H1 (cell line): ENCODE measurements around the gene IL21. TPM values are rescaled to one million over a fixed set of nuclear protein-coding genes. Genes with fewer than 3 reads are reported as not detected.

Experiments
- CTCF ChIA-PET: fragments of 300-600 bp; sonication (Branson Sonifier 250); formaldehyde crosslinking; loops from one replicate; lab custom pipeline; 2021; ENCODE audit not compliant: partially characterized antibody; lab: Charles Lee
- POLR2A ChIA-PET: fragments of 300-600 bp; sonication (Branson Sonifier 250); formaldehyde crosslinking; loops from one replicate; lab custom pipeline; 2021; ENCODE audit warnings: inconsistent platforms; ENCODE audit not compliant: partially characterized antibody; lab: Charles Lee
- DNase-seq, 2 experiments: peaks; one replicate each; pipeline versions ENCODE4 v3.0.0 to v3.0.0-alpha.2; 2010 to 2022; ENCODE audit warnings: low spot score in 2 of 2, low read depth in 1 of 2, mixed read lengths in 1 of 2
- FAIRE-seq: peaks from 2 replicates; lab custom pipeline; 2011; peaks lifted over from hg19 to GRCh38; lab: Jason Lieb, UNC
- H2AFZ ChIP-seq: 2 replicates; pipeline ENCODE4 v1.8.1; 2012; ENCODE audit warnings: low read length, inconsistent platforms
- H2AK5ac ChIP-seq: 2 replicates; pipeline ENCODE4 v1.6.1; 2013; ENCODE audit warnings: low read depth, low read length
- H2BK120ac ChIP-seq: replicated peaks from 2 replicates; pipeline ENCODE3; 2013; ENCODE audit warnings: low read depth, low read length, inconsistent platforms
- H2BK12ac ChIP-seq: 2 replicates; pipeline ENCODE4 v1.6.1; 2013; ENCODE audit warnings: low read depth, low read length
- H2BK15ac ChIP-seq: 2 replicates; pipeline ENCODE4 v1.6.1; 2013; ENCODE audit warnings: low read length
- H2BK20ac ChIP-seq: 2 replicates; pipeline ENCODE4 v1.6.1; 2013; ENCODE audit warnings: low read length
- H2BK5ac ChIP-seq: 2 replicates; pipeline ENCODE4 v1.6.1; 2013; ENCODE audit warnings: low read depth, low read length
- H3K14ac ChIP-seq: 2 replicates; pipeline ENCODE4 v1.6.1; 2013; ENCODE audit warnings: inconsistent platforms; ENCODE audit not compliant: insufficient read length
- H3K18ac ChIP-seq: 2 replicates; pipeline ENCODE4 v1.6.1; 2013; ENCODE audit warnings: low read length; ENCODE audit errors: extremely low read depth
- H3K23ac ChIP-seq: 2 replicates; pipeline ENCODE4 v1.6.1; 2013; ENCODE audit warnings: inconsistent platforms; ENCODE audit not compliant: insufficient read length
- H3K23me2 ChIP-seq: 2 replicates; pipeline ENCODE4 v1.6.1; 2013; ENCODE audit warnings: low read depth, low read length
- H3K27ac ChIP-seq: 2 replicates; pipeline ENCODE4 v1.6.1; 2011; ENCODE audit warnings: low read depth, low read length, inconsistent platforms
- H3K27me3 ChIP-seq, 4 experiments: replicated peaks in 1 of 4; 1 replicate in 1 of 4; 2 replicates in 3 of 4; pipeline versions ENCODE4 v1.6.1 to v1.8.1; 2011 to 2013; ENCODE audit warnings: low read length in 3 of 4, mild to moderate bottlenecking in 3 of 4, inconsistent platforms in 2 of 4, mixed read lengths in 2 of 4, moderate library complexity in 1 of 4; ENCODE audit not compliant: control insufficient read depth in 3 of 4, insufficient read depth in 3 of 4; ENCODE audit errors: extremely low read depth in 1 of 4
- H3K36me3 ChIP-seq, 4 experiments: 2 replicates each; pipeline versions ENCODE4 v1.6.1 to v1.8.1; 2011 to 2013; ENCODE audit warnings: mild to moderate bottlenecking in 4 of 4, low read length in 3 of 4, moderate library complexity in 2 of 4, control low read depth in 1 of 4, inconsistent platforms in 1 of 4; ENCODE audit not compliant: insufficient read depth in 4 of 4, control insufficient read depth in 2 of 4
- H3K4ac ChIP-seq: replicated peaks from 2 replicates; pipeline ENCODE3; 2013; ENCODE audit warnings: low read length, low read depth, mixed read lengths, inconsistent platforms; ENCODE audit not compliant: insufficient read length
- H3K4me1 ChIP-seq, 4 experiments: replicated peaks in 1 of 4; 1 replicate in 1 of 4; 2 replicates in 3 of 4; pipeline versions ENCODE4 v1.6.1 to v1.8.1; 2011 to 2013; ENCODE audit warnings: low read length in 3 of 4, inconsistent platforms in 2 of 4, mixed read lengths in 1 of 4; ENCODE audit not compliant: insufficient read depth in 4 of 4, control insufficient read depth in 3 of 4
- H3K4me2 ChIP-seq, 2 experiments: 2 replicates each; pipeline versions ENCODE4 v1.6.1 to v1.8.1; 2011 to 2013; ENCODE audit warnings: low read depth in 2 of 2, low read length in 2 of 2, control low read depth in 1 of 2, inconsistent platforms in 1 of 2, mild to moderate bottlenecking in 1 of 2; ENCODE audit not compliant: insufficient read depth in 1 of 2
- H3K4me3 ChIP-seq, 4 experiments: fragments of 200-600, 300-600 bp in 1 of 4; sonication (generic), shearing (Covaris generic), sonication (Bioruptor Twin) in 1 of 4; 2 replicates each; pipeline versions ENCODE4 v1.5.1 to v1.8.1; 2011 to 2016; ENCODE audit warnings: low read length in 4 of 4, low read depth in 3 of 4, control low read depth in 2 of 4, inconsistent platforms in 2 of 4, mild to moderate bottlenecking in 2 of 4, mixed read lengths in 1 of 4, moderate library complexity in 1 of 4; ENCODE audit not compliant: insufficient read depth in 2 of 4; ENCODE audit errors: extremely low read depth in 1 of 4
- H3K56ac ChIP-seq: replicated peaks from 2 replicates; pipeline ENCODE3; 2013; ENCODE audit warnings: low read depth, mild to moderate bottlenecking, mixed read lengths, low read length, inconsistent platforms; ENCODE audit not compliant: insufficient read length
- H3K79me1 ChIP-seq: 2 replicates; pipeline ENCODE4 v1.6.1; 2013; ENCODE audit warnings: low read depth, low read length, control low read depth
- H3K79me2 ChIP-seq, 2 experiments: 2 replicates each; pipeline versions ENCODE4 v1.6.1 to v1.8.1; 2012 to 2013; ENCODE audit warnings: low read length in 2 of 2, mild to moderate bottlenecking in 2 of 2, inconsistent platforms in 1 of 2; ENCODE audit not compliant: insufficient read depth in 2 of 2, control insufficient read depth in 1 of 2
- H3K9ac ChIP-seq, 4 experiments: replicated peaks in 1 of 4; 1 replicate in 1 of 4; 2 replicates in 3 of 4; pipeline versions ENCODE4 v1.6.1 to v1.8.1; 2011 to 2013; ENCODE audit warnings: low read depth in 3 of 4, low read length in 3 of 4, control low read depth in 2 of 4, mild to moderate bottlenecking in 2 of 4, moderate library complexity in 2 of 4, inconsistent platforms in 1 of 4; ENCODE audit errors: extremely low read depth in 1 of 4
- H3K9me3 ChIP-seq, 2 experiments: 2 replicates each; pipeline versions ENCODE4 v1.6.1 to v1.8.1; 2012 to 2013; ENCODE audit warnings: mild to moderate bottlenecking in 2 of 2, moderate library complexity in 2 of 2, control low read depth in 1 of 2, inconsistent platforms in 1 of 2, low read depth in 1 of 2, low read length in 1 of 2, mixed read lengths in 1 of 2; ENCODE audit not compliant: insufficient read depth in 2 of 2
- H4K20me1 ChIP-seq, 2 experiments: replicated peaks in 1 of 2; 2 replicates each; pipeline versions ENCODE3 to v1.8.1; 2011 to 2013; ENCODE audit warnings: inconsistent platforms in 2 of 2, low read length in 2 of 2, mild to moderate bottlenecking in 1 of 2; ENCODE audit not compliant: insufficient read depth in 2 of 2, control insufficient read depth in 1 of 2
- H4K5ac ChIP-seq: 2 replicates; pipeline ENCODE4 v1.6.1; 2013; ENCODE audit warnings: low read length, low read depth, mixed read lengths, inconsistent platforms; ENCODE audit not compliant: insufficient read length
- H4K8ac ChIP-seq: 2 replicates; pipeline ENCODE4 v1.8.0; 2013; ENCODE audit warnings: mild to moderate bottlenecking, moderate library complexity, low read length, inconsistent platforms; ENCODE audit not compliant: insufficient read depth; ENCODE audit errors: extremely low read depth
- H4K91ac ChIP-seq: replicated peaks from 2 replicates; pipeline ENCODE3; 2013; ENCODE audit warnings: low read length, mixed read lengths, inconsistent platforms; ENCODE audit not compliant: insufficient read length
- ASH2L ChIP-seq: fragments of 200-600, 300-600 bp; sonication (generic); IDR thresholded peaks from one replicate; pipeline ENCODE4 v1.7.1; 2017; ENCODE audit warnings: low read length
- BACH1 ChIP-seq: IDR thresholded peaks from 2 replicates; pipeline ENCODE4 v1.6.1; 2012; ENCODE audit warnings: low read length, improper control_type of control experiment
- E2F6 ChIP-seq: IDR thresholded peaks from 2 replicates; pipeline ENCODE4 v1.6.1; 2012; ENCODE audit warnings: inconsistent platforms
- HDAC2 ChIP-seq, 2 experiments: fragments of 300-600 bp in 1 of 2; sonication (generic) in 1 of 2; IDR thresholded peaks; 2 replicates each; pipeline ENCODE4 v1.6.1; 2011 to 2012; ENCODE audit warnings: low read depth in 2 of 2, low read length in 2 of 2, mild to moderate bottlenecking in 2 of 2, moderate library complexity in 2 of 2, borderline replicate concordance in 1 of 2, inconsistent platforms in 1 of 2
- JUN ChIP-seq: IDR thresholded peaks from 2 replicates; pipeline ENCODE4 v1.6.1; 2011; ENCODE audit warnings: low read depth, mild to moderate bottlenecking, improper control_type of control experiment, low read length
- SIN3A ChIP-seq, 2 experiments: IDR thresholded peaks in 1 of 2; conservative IDR thresholded peaks in 1 of 2; 2 replicates each; pipeline ENCODE4 v1.6.1; 2011 to 2012; ENCODE audit warnings: low read length in 2 of 2, improper control_type of control experiment in 1 of 2, low read depth in 1 of 2, mild to moderate bottlenecking in 1 of 2
- SP2 ChIP-seq: IDR thresholded peaks from 2 replicates; pipeline ENCODE4 v1.6.1; 2012; ENCODE audit warnings: mild to moderate bottlenecking, low read length, inconsistent platforms
- WGBS, 2 experiments: shearing (Covaris generic) in 1 of 2; methylation state at CpG; one replicate each; pipeline versions ENCODE4 v1.1.6 to v1.1.7; 2013 to 2015; ENCODE audit warnings: low lambda C conversion rate in 2 of 2, mixed read lengths in 2 of 2, inconsistent platforms in 1 of 2, low coverage in 1 of 2, missing lambda C conversion rate in 1 of 2; ENCODE audit not compliant: insufficient replicate concordance in 2 of 2, insufficient coverage in 1 of 2, insufficient read length in 1 of 2; ENCODE audit errors: extremely low coverage in 1 of 2, missing lambda C conversion rate in 1 of 2; 5-methylcytosine and 5-hydroxymethylcytosine counted together
- polyA plus RNA-seq, 7 experiments: library from polyadenylated mRNA; depleted of rRNA in 3 of 7; stranded (reverse) in 5 of 7; unstranded in 2 of 7; fragments of >200 nt in 5 of 7; fragments of 200-250 nt in 2 of 7; gene quantifications; 1 replicate in 5 of 7; 2 replicates in 1 of 7; 4 replicates in 1 of 7; pipeline versions ENCODE4 v1.2.1 to v1.2.3, GENCODE V29; 2011 to 2013; ENCODE audit warnings: missing spikeins in 2 of 7, mixed read lengths in 2 of 7
- total RNA-seq: library from RNA; stranded (reverse); fragmentation: NEBNext Ultra II Directional; extraction: Animal tissue kit (Norgen Biotek cat#: 25700); gene quantifications from 2 replicates; pipeline ENCODE4 v1.2.1, GENCODE V29; 2021

Gene IL21
- total and polyA plus RNA-seq, 2 of the 8 experiments (the other 6 are each of a cell fraction or from before 2014, with no cell fraction given): not detected

DNA sequence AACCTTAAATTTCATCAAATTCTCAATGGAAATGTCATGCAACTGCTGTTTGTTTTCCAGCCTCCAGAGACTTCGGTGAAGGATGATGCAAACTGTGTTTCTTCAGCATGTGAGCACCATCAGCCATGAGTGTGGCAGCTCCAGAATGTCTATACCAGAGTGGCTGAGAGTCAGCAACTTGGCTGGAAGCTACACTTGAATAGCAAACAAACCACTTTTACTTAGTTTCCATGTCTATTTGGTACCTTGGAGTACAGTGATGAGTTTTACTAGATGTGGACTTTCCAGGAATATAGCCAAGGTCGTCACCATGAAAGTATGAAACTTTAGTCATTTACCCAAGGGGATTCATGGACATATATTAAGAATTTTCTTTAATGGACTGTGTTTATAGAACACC is 4.3 kb upstream of the IL21 start:
- no peak overlapping the region for H3K4me3 ChIP-seq
- 85% methylated on average over 2 of the region's 2 CpGs; no CpG with 5 or more reads in 1 of the 2 experiments for WGBS, 2 experiments
- H2BK12ac ChIP-seq: no peak overlapping the region
- no peaks in the 10 kb centered on the region for H3K36me3 ChIP-seq
- H2BK120ac ChIP-seq: no peak overlapping the region
- H3K79me1 ChIP-seq: no peaks in the 10 kb centered on the region
- H4K20me1 ChIP-seq: no peaks in the 10 kb centered on the region
- no peak overlapping the region for H3K4me2 ChIP-seq
- no peak overlapping the region for H3K4ac ChIP-seq
- H3K23me2 ChIP-seq: no peaks in the 10 kb centered on the region
- no peak for TF ChIP-seq SIN3A (conservative IDR thresholded peaks at IDR 0.05 in 1 of 2, IDR thresholded peaks at IDR 0.05 in 1 of 2; ENCODE audit: low read depth in 1 of 2, low read length in 2 of 2)
- no peak for TF ChIP-seq SP2
- TF ChIP-seq E2F6: no peak
- TF ChIP-seq JUN: no peak
- no peak for TF ChIP-seq BACH1
- TF ChIP-seq HDAC2 (IDR thresholded peaks at IDR 0.05; ENCODE audit: borderline replicate concordance in 1 of 2, low read depth in 2 of 2, low read length in 2 of 2): no peak
- TF ChIP-seq ASH2L: no peak
- H3K14ac ChIP-seq: no peak overlapping the region
- CTCF ChIA-PET: no interaction called here
- H2BK15ac ChIP-seq: no peak overlapping the region
- no peak overlapping the region for H3K27ac ChIP-seq
- H3K18ac ChIP-seq: no peak overlapping the region
- no peak overlapping the region for H2BK5ac ChIP-seq
- no peak overlapping the region for H2BK20ac ChIP-seq
- POLR2A ChIA-PET: no interaction called here
- no peak overlapping the region for H4K8ac ChIP-seq
- no peaks in the 10 kb centered on the region for H3K4me1 ChIP-seq
- H3K27me3 ChIP-seq: no peaks in the 10 kb centered on the region
- no peaks in the 10 kb centered on the region for H3K9me3 ChIP-seq
- no peak for DNase-seq
- no peak overlapping the region for H3K9ac ChIP-seq
- no peak overlapping the region for H2AK5ac ChIP-seq
- H4K5ac ChIP-seq: no peak overlapping the region
- no peak overlapping the region for H4K91ac ChIP-seq
- no peak overlapping the region for H2AFZ ChIP-seq
- no peaks in the 10 kb centered on the region for H3K79me2 ChIP-seq
- FAIRE-seq: no peak
- H3K23ac ChIP-seq: no peak overlapping the region
- H3K56ac ChIP-seq: no peak overlapping the region
